LoVo (cell line): ENCODE data around the gene GALE.
"Not testable (repeated sequence)": the region's sequence is repeated elsewhere in the genome, so short reads cannot be mapped to it uniquely, and the experiment has no call there.

Experiments
- DNase-seq: peaks from one replicate; pipeline ENCODE4 v3.0.0-alpha.2; 2016; ENCODE audit warnings: low spot score

GALE gene

GRCh38 chr1:23809751-23810171 is 9.2 kb upstream of the GALE start:
- DNase-seq, result peak; percentile 62

- no peak for DNase-seq
Measured at GRCh38 chr1:23807453-23807852, 6.9 kb upstream of the GALE start.

- no peak for DNase-seq
Measured at GRCh38 chr1:23806280-23806679, 5.7 kb upstream of the GALE start.

- DNase-seq, result no peak
Measured at GRCh38 chr1:23805025-23805424, 4.5 kb upstream of the GALE start.

- no peak for DNase-seq
Measured at GRCh38 chr1:23804183-23804835, 3.8 kb upstream of the GALE start.

GRCh38 chr1:23803674-23804073 is 3.1 kb upstream of the GALE start:
- DNase-seq, result no peak

GRCh38 chr1:23802809-23803342 is 2.3 kb upstream of the GALE start:
- not testable (repeated sequence) for DNase-seq

GRCh38 chr1:23801876-23802275 is 1.3 kb upstream of the GALE start:
- no peak for DNase-seq

- DNase-seq, result no peak
Measured at GRCh38 chr1:23801338-23801748, 789 bp upstream of the GALE start.

- peak; percentile 89 for DNase-seq
Measured at GRCh38 chr1:23799570-23800399, 769 bp downstream of the GALE start.

GRCh38 chr1:23799255-23799569 is 1.3 kb downstream of the GALE start:
- DNase-seq, result no peak

GRCh38 chr1:23798662-23799142 is 1.9 kb downstream of the GALE start:
- no peak for DNase-seq

- no peak for DNase-seq
Measured at GRCh38 chr1:23797478-23798448, 2.8 kb downstream of the GALE start.

GRCh38 chr1:23796466-23797271 is 3.9 kb downstream of the GALE start:
- DNase-seq, result no peak

- DNase-seq, result no peak
Measured at GRCh38 chr1:23795676-23796465, 4.7 kb downstream of the GALE start.

- not testable (repeated sequence) for DNase-seq
Measured at GRCh38 chr1:23794732-23795182, 5.8 kb downstream of the GALE start.

- no peak for DNase-seq
Measured at GRCh38 chr1:23793861-23794731, 6.5 kb downstream of the GALE start.

GRCh38 chr1:23793018-23793781 is 7.4 kb downstream of the GALE start:
- DNase-seq, result no peak
